Neural cell (in vitro differentiated cells): ENCODE measurements around the gene SLC47A1. TPM values are rescaled to one million over a fixed set of nuclear protein-coding genes. Genes with fewer than 3 reads are reported as not detected.

Experiments used
- H2AFZ ChIP-seq: fragments of 200-600, 300-800 bp; sonication (generic), shearing (Covaris generic); 2 replicates; pipeline ENCODE4 v1.6.0; 2014; ENCODE audit warnings: low read depth, mild to moderate bottlenecking, antibody characterized with exemption, low read length, moderate library complexity
- H3F3A ChIP-seq: fragments of 200-600 bp; shearing (Covaris generic); 2 replicates; pipeline ENCODE4 v1.6.1; 2016; ENCODE audit warnings: mild to moderate bottlenecking, moderate library complexity, mixed read lengths, antibody characterized with exemption, low read length; ENCODE audit not compliant: insufficient read depth, poor library complexity, severe bottlenecking
- H3K27ac ChIP-seq: fragments of 200-600, 300-800 bp; sonication (generic), shearing (Covaris generic); 2 replicates; pipeline ENCODE4 v1.5.1; 2014; ENCODE audit warnings: mild to moderate bottlenecking, low read length, moderate library complexity
- H3K27me3 ChIP-seq: fragments of 300-800, 200-600 bp; sonication (generic), shearing (Covaris generic); 2 replicates; pipeline ENCODE4 v1.6.0; 2014; ENCODE audit warnings: mild to moderate bottlenecking, low read depth, low read length, moderate library complexity; ENCODE audit not compliant: insufficient read depth
- H3K36me3 ChIP-seq: fragments of 300-800, 200-600 bp; sonication (generic), shearing (Covaris generic); 2 replicates; pipeline ENCODE4 v1.5.1; 2014; ENCODE audit warnings: mild to moderate bottlenecking, antibody characterized with exemption, low read length, moderate library complexity; ENCODE audit not compliant: insufficient read depth
- H3K4me2 ChIP-seq: fragments of 300-800, 200-600 bp; sonication (generic), shearing (Covaris generic); 2 replicates; pipeline ENCODE4 v1.6.0; 2014; ENCODE audit warnings: mild to moderate bottlenecking, low read length
- H3K4me3 ChIP-seq: fragments of 300-800, 200-600 bp; sonication (generic), shearing (Covaris generic); 2 replicates; pipeline ENCODE4 v1.5.1; 2014; ENCODE audit warnings: mild to moderate bottlenecking, low read length, moderate library complexity
- H3K79me2 ChIP-seq: fragments of 200-600 bp; shearing (Covaris generic); replicated peaks from 2 replicates; pipeline ENCODE4 v1.6.0; 2014; ENCODE audit warnings: mild to moderate bottlenecking, low read length, moderate library complexity; ENCODE audit not compliant: insufficient read depth
- H3K9ac ChIP-seq: fragments of 300-800, 200-600 bp; sonication (generic), shearing (Covaris generic); 2 replicates; pipeline ENCODE4 v1.6.1; 2016; ENCODE audit warnings: mild to moderate bottlenecking, low read length, mixed read lengths
- H3K9me2 ChIP-seq: fragments of 200-600 bp; shearing (Covaris generic); 2 replicates; pipeline ENCODE4 v1.6.1; 2016; ENCODE audit warnings: mild to moderate bottlenecking, low read length, mixed read lengths; ENCODE audit not compliant: insufficient read depth
- H3K9me3 ChIP-seq: fragments of 200-600, 300-800 bp; sonication (generic), shearing (Covaris generic); 2 replicates; pipeline ENCODE4 v1.6.1; 2016; ENCODE audit warnings: mild to moderate bottlenecking, mixed run types, low read length, moderate library complexity, mixed read lengths
- H4K20me1 ChIP-seq: fragments of 200-600 bp; shearing (Covaris generic); 2 replicates; pipeline ENCODE4 v1.6.1; 2016; ENCODE audit warnings: mild to moderate bottlenecking, mixed run types; ENCODE audit not compliant: insufficient read depth
- CTCF ChIP-seq: fragments of 450-650 bp; IDR thresholded peaks from 2 replicates; pipeline ENCODE4 v1.5.1; 2014; ENCODE audit warnings: antibody characterized with exemption, mild to moderate bottlenecking, moderate library complexity; ENCODE audit not compliant: poor library complexity, severe bottlenecking
- EP300 ChIP-seq: fragments of 450-650 bp; conservative IDR thresholded peaks from 2 replicates; pipeline ENCODE4 v1.6.1; 2014; ENCODE audit warnings: antibody characterized with exemption, mild to moderate bottlenecking, moderate library complexity; ENCODE audit not compliant: poor library complexity, severe bottlenecking
- EZH2 ChIP-seq: fragments of 200-600, 300-800 bp; shearing (Covaris generic), sonication (generic); IDR thresholded peaks from 2 replicates; pipeline ENCODE4 v1.6.1; 2014; ENCODE audit warnings: antibody characterized with exemption, low read length, borderline replicate concordance, mild to moderate bottlenecking; ENCODE audit not compliant: insufficient read depth, poor library complexity, severe bottlenecking
- MXI1 ChIP-seq: fragments of 450-650 bp; conservative IDR thresholded peaks from 2 replicates; pipeline ENCODE4 v1.6.1; 2014; ENCODE audit warnings: antibody characterized with exemption, mild to moderate bottlenecking; ENCODE audit not compliant: poor library complexity, severe bottlenecking
- POLR2AphosphoS5 ChIP-seq: IDR thresholded peaks from 2 replicates; pipeline ENCODE4 v1.6.1; 2012
- RAD21 ChIP-seq: fragments of 450-650 bp; conservative IDR thresholded peaks from 2 replicates; pipeline ENCODE4 v1.6.1; 2014; ENCODE audit warnings: antibody characterized with exemption, mild to moderate bottlenecking, moderate library complexity
- REST ChIP-seq: IDR thresholded peaks from 2 replicates; pipeline ENCODE4 v1.6.1; 2012; ENCODE audit warnings: borderline replicate concordance
- SMC3 ChIP-seq: fragments of 450-650 bp; conservative IDR thresholded peaks from 2 replicates; pipeline ENCODE4 v1.6.1; 2014; ENCODE audit warnings: antibody characterized with exemption, mild to moderate bottlenecking, moderate library complexity; ENCODE audit not compliant: poor library complexity
- TAF1 ChIP-seq: IDR thresholded peaks from 2 replicates; pipeline ENCODE4 v1.6.1; 2012; ENCODE audit warnings: low read depth
- polyA plus RNA-seq: library from polyadenylated mRNA; depleted of rRNA; stranded (reverse); fragments of >200 nt; gene quantifications from 2 replicates; pipeline ENCODE4 v1.2.3, GENCODE V29; 2014

Gene SLC47A1
- polyA plus RNA-seq, 1 donor from 2014 or later: not detected

- Histone ChIP-seq H3K9ac (no peak overlapping the region), H3F3A (no peaks in the 10 kb centered on the region), H3K27me3 (no peaks in the 10 kb centered on the region), H3K27ac (no peak overlapping the region), H3K79me2 (no peaks in the 10 kb centered on the region), H2AFZ (no peak overlapping the region), H3K9me2 (no peaks in the 10 kb centered on the region), H3K4me3 (no peak overlapping the region), H4K20me1 (no peaks in the 10 kb centered on the region), H3K4me2 (no peak overlapping the region), H3K36me3 (no peaks in the 10 kb centered on the region), H3K9me3 (no peaks in the 10 kb centered on the region)
- no peak for TF ChIP-seq SMC3
- TF ChIP-seq REST: no peak
- TF ChIP-seq MXI1: no peak
- TF ChIP-seq EP300: no peak
- TF ChIP-seq POLR2AphosphoS5: no peak
- TF ChIP-seq RAD21: no peak
- TF ChIP-seq EZH2: no peak
- no peak for TF ChIP-seq CTCF
- TF ChIP-seq TAF1: no peak
Observed at GRCh38 chr17:19553036-19553435, 19.4 kb downstream of the SLC47A1 start.

- Histone ChIP-seq H3K27me3 (no peaks in the 10 kb centered on the region), H3K27ac (no peak overlapping the region), H3K9me2 (no peaks in the 10 kb centered on the region), H3K4me3 (no peak overlapping the region), H3K79me2 (no peaks in the 10 kb centered on the region), H3K36me3 (no peaks in the 10 kb centered on the region), H2AFZ (no peak overlapping the region), H3K9ac (no peak overlapping the region), H3K9me3 (no peaks in the 10 kb centered on the region), H3K4me2 (no peak overlapping the region), H3F3A (no peaks in the 10 kb centered on the region), H4K20me1 (no peaks in the 10 kb centered on the region)
- TF ChIP-seq EP300 (no peak), CTCF (no peak)
Observed at GRCh38 chr17:19554393-19554792, 20.7 kb downstream of the SLC47A1 start.
